GM12878 (cell line): ENCODE results near the gene PAQR8. TPM values are rescaled to one million over a fixed set of nuclear protein-coding genes. Genes with fewer than 3 reads are reported as not detected.

Experiments used
- ATAC-seq: fragments of 200-7000 bp; cut with Tn5 transposase; 3 replicates; pipeline ENCODE4 v1.9.1; 2020; ENCODE audit warnings: mild to moderate bottlenecking, moderate library complexity
- BruUV-seq: library from RNA; stranded (reverse); fragments of 400-500 nt; replicated peaks from 2 replicates; lab custom pipeline; 2021; lab: Mats Ljungman, UMichigan
- CTCF ChIA-PET: fragments of 300-600 bp; sonication (Branson Sonifier 250); formaldehyde crosslinking; extraction: SDS; loops from one replicate; lab custom pipeline; 2021; ENCODE audit warnings: inconsistent platforms; lab: Yijun Ruan, JAX
- POLR2A ChIA-PET: fragments of 350-600 bp; formaldehyde crosslinking; extraction: SDS; loops from one replicate; lab custom pipeline; 2021; ENCODE audit warnings: inconsistent platforms; lab: Charles Lee
- RAD21 ChIA-PET: fragments of 300-600 bp; sonication (Branson Sonifier 250); formaldehyde crosslinking; loops from one replicate; lab custom pipeline; 2023; ENCODE audit warnings: antibody characterized with exemption; ENCODE audit not compliant: unreplicated experiment; lab: Charles Lee
- SMC1A ChIA-PET: fragments of 300-600 bp; sonication (Branson Sonifier 250); formaldehyde crosslinking; loops from one replicate; lab custom pipeline; 2023; ENCODE audit not compliant: unreplicated experiment, uncharacterized antibody; lab: Charles Lee
- DNase-seq: peaks from one replicate; pipeline ENCODE4 v3.0.0-alpha.2; 2011; ENCODE audit warnings: low read depth, low spot score
- FAIRE-seq: peaks from 3 replicates; lab custom pipeline; 2011; peaks lifted over from hg19 to GRCh38; lab: Jason Lieb, UNC
- H2AFZ ChIP-seq: 2 replicates; pipeline ENCODE4 v1.6.0; 2011; ENCODE audit warnings: low read depth, low read length, control low read depth; ENCODE audit not compliant: control insufficient read depth
- H3K27ac ChIP-seq: 2 replicates; pipeline ENCODE4 v1.5.1; 2011; ENCODE audit warnings: control low read depth; ENCODE audit not compliant: control insufficient read depth, insufficient read depth
- H3K27me3 ChIP-seq, 2 experiments: replicated peaks in 1 of 2; 2 replicates each; pipeline versions ENCODE4 v1.6.0 to v1.6.1; 2011; ENCODE audit warnings: low read length in 1 of 2; ENCODE audit not compliant: control insufficient read depth in 2 of 2, insufficient read depth in 2 of 2
- H3K36me3 ChIP-seq, 2 experiments: 2 replicates each; pipeline ENCODE4 v1.5.1; 2011; ENCODE audit warnings: low read length in 1 of 2; ENCODE audit not compliant: control insufficient read depth in 2 of 2, insufficient read depth in 2 of 2
- H3K4me1 ChIP-seq: 2 replicates; pipeline ENCODE4 v1.6.1; 2011; ENCODE audit warnings: mild to moderate bottlenecking, low read length, moderate library complexity, mixed read lengths; ENCODE audit not compliant: control insufficient read depth, insufficient read depth
- H3K4me2 ChIP-seq: 2 replicates; pipeline ENCODE4 v1.6.0; 2011; ENCODE audit warnings: control low read depth; ENCODE audit not compliant: control insufficient read depth, insufficient read depth
- H3K4me3 ChIP-seq: fragments of 200-600 bp; sonication (generic); 2 replicates; pipeline ENCODE4 v1.5.1; 2016
- H3K79me2 ChIP-seq: 2 replicates; pipeline ENCODE4 v1.6.0; 2011; ENCODE audit warnings: low read length; ENCODE audit not compliant: control insufficient read depth, insufficient read depth
- H3K9ac ChIP-seq: 2 replicates; pipeline ENCODE4 v1.8.0; 2011; ENCODE audit warnings: low read length, control low read depth, mixed read lengths; ENCODE audit not compliant: control insufficient read depth, insufficient read depth
- H3K9me3 ChIP-seq: replicated peaks from 3 replicates; pipeline ENCODE4 v1.5.1; 2011; ENCODE audit warnings: mild to moderate bottlenecking, low read length; ENCODE audit not compliant: control insufficient read depth, insufficient read depth
- H4K20me1 ChIP-seq: 2 replicates; pipeline ENCODE4 v1.6.0; 2011; ENCODE audit not compliant: control insufficient read depth, insufficient read depth
- DPF2 ChIP-seq: fragments of 450-650 bp; IDR thresholded peaks from 2 replicates; pipeline ENCODE4 v1.6.1; 2017; ENCODE audit warnings: mild to moderate bottlenecking
- EED ChIP-seq: sonication (generic); IDR thresholded peaks from 2 replicates; pipeline ENCODE4 v1.6.1; 2016; ENCODE audit warnings: antibody characterized with exemption, low read depth
- EGR1 ChIP-seq, 2 experiments: IDR thresholded peaks; 1 replicate in 1 of 2; 2 replicates in 1 of 2; pipeline ENCODE4 v1.6.1; 2011 to 2012; ENCODE audit warnings: low read depth in 2 of 2, low read length in 2 of 2, borderline replicate concordance in 1 of 2, mild to moderate bottlenecking in 1 of 2, moderate library complexity in 1 of 2
- IKZF2 ChIP-seq, 2 experiments: fragments of 450-650 bp; IDR thresholded peaks; 2 replicates each; pipeline ENCODE4 v1.6.1; 2017; ENCODE audit warnings: mild to moderate bottlenecking in 2 of 2, moderate library complexity in 2 of 2
- NFYA ChIP-seq: IDR thresholded peaks from 2 replicates; pipeline ENCODE4 v1.6.1; 2011; ENCODE audit warnings: low read depth, mild to moderate bottlenecking, low read length, improper control_type of control experiment, borderline replicate concordance
- RCOR1 ChIP-seq: conservative IDR thresholded peaks from 2 replicates; pipeline ENCODE4 v1.6.1; 2012; ENCODE audit warnings: low read depth, low read length, improper control_type of control experiment
- RUNX3 ChIP-seq: IDR thresholded peaks from 2 replicates; pipeline ENCODE4 v1.6.1; 2012; ENCODE audit warnings: low read length, inconsistent platforms
- SIN3A ChIP-seq: IDR thresholded peaks from 2 replicates; pipeline ENCODE4 v1.6.1; 2012; ENCODE audit warnings: low read depth, low read length, improper control_type of control experiment
- YBX1 ChIP-seq: fragments of 450-650 bp; IDR thresholded peaks from 2 replicates; pipeline ENCODE4 v1.6.1; 2016; ENCODE audit warnings: antibody characterized with exemption
- YY1 ChIP-seq: IDR thresholded peaks from 2 replicates; pipeline ENCODE4 v1.6.1; 2011; ENCODE audit warnings: low read depth, mild to moderate bottlenecking, low read length
- ZNF274 ChIP-seq: IDR thresholded peaks from one replicate; pipeline ENCODE4 v1.8.0; 2011; ENCODE audit not compliant: insufficient read length, insufficient read depth
- ZNF622 ChIP-seq: fragments of 450-650 bp; IDR thresholded peaks from 2 replicates; pipeline ENCODE4 v1.6.1; 2017; ENCODE audit warnings: mild to moderate bottlenecking, inconsistent platforms
- ZSCAN29 ChIP-seq: fragments of 450-650 bp; IDR thresholded peaks from 2 replicates; pipeline ENCODE4 v1.6.1; 2017; ENCODE audit warnings: mild to moderate bottlenecking, moderate library complexity
- WGBS: methylation state at CpG from one replicate; pipeline ENCODE4 v1.1.6; 2016; ENCODE audit warnings: low lambda C conversion rate; ENCODE audit not compliant: insufficient replicate concordance, insufficient coverage; ENCODE audit errors: missing lambda C conversion rate; 5-methylcytosine and 5-hydroxymethylcytosine counted together
- in situ Hi-C: fragments of 300-500 bp; cut with MboI; formaldehyde crosslinking; loops from 9 replicates; pipeline ENCODE4 v1.14.3; 2018; ENCODE audit warnings: mixed read lengths
- intact Hi-C: fragments of 100-400 bp; cut with micrococcal nuclease; formaldehyde crosslinking; loops from one replicate; pipeline ENCODE4 v1.14.2; 2022; ENCODE audit not compliant: unreplicated experiment
- polyA plus RNA-seq, 11 experiments: library from polyadenylated mRNA; depleted of rRNA in 4 of 11; unstranded in 6 of 11; stranded (reverse) in 5 of 11; fragments of >200 nt; fragmentation: Nextera tagmentation in 4 of 11; fragmentation: Illumina TruSeq in 1 of 11; extraction: Ambion mirVana in 4 of 11; extraction: Trizol in 1 of 11; gene quantifications; 1 replicate in 1 of 11; 2 replicates in 10 of 11; pipeline versions ENCODE4 v1.2.1 to v1.2.3, GENCODE V29; 2011 to 2016; ENCODE audit warnings: inconsistent platforms in 2 of 11, missing spikeins in 2 of 11, low read depth in 1 of 11
- total RNA-seq, 4 experiments: library from RNA; depleted of rRNA in 3 of 4; stranded (reverse); fragments of >200 nt in 3 of 4; fragmentation: Illumina TruSeq in 1 of 4; extraction: Trizol in 1 of 4; gene quantifications; 2 replicates each; pipeline versions ENCODE4 v1.2.1 to v1.2.3, GENCODE V29; 2013 to 2021
- TF ChIP-seq, protein P1 (sequence below): IDR thresholded peaks from 2 replicates; pipeline ENCODE4 v1.6.1; 2012; ENCODE audit warnings: mild to moderate bottlenecking, low read depth, low read length
- TF ChIP-seq, protein P2 (sequence below): fragments of 450-650 bp; IDR thresholded peaks from 2 replicates; pipeline ENCODE4 v1.6.1; 2017; ENCODE audit warnings: mild to moderate bottlenecking, low read depth, inconsistent platforms; ENCODE audit not compliant: poor library complexity, severe bottlenecking
- TF ChIP-seq, protein P3 (sequence below): fragments of 450-650 bp; IDR thresholded peaks from 2 replicates; pipeline ENCODE4 v1.6.1; 2018; ENCODE audit warnings: mild to moderate bottlenecking, low read depth, moderate library complexity; ENCODE audit not compliant: partially characterized antibody

PAQR8 gene
- total and polyA plus RNA-seq, 10 of the 15 experiments (the other 5 are each of a cell fraction or from before 2014, with no cell fraction given) = 3.9 to 22.4 (median 14.6) TPM

DNA sequence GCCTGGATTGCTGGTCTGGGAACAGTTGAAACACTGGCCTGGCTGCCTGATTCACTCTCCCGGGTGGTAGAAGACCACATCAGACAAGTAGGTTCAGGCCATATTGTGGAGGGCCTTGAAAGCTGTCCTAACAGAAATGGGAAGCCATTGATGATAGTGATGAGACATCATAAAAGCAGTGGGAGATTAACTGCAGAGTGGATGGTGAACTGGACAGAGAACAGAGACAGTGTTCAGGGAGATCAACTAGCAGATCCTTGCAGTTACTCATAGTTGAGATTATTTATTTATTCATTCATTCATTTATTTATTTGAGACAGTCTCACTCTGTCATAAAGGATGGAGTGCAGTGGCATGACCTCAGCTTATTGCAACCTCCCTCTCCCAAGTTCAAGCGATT, 47.2 kb upstream of the PAQR8 start (continued):
- TF ChIP-seq EED = no peak
- TF ChIP-seq, protein P1, sequence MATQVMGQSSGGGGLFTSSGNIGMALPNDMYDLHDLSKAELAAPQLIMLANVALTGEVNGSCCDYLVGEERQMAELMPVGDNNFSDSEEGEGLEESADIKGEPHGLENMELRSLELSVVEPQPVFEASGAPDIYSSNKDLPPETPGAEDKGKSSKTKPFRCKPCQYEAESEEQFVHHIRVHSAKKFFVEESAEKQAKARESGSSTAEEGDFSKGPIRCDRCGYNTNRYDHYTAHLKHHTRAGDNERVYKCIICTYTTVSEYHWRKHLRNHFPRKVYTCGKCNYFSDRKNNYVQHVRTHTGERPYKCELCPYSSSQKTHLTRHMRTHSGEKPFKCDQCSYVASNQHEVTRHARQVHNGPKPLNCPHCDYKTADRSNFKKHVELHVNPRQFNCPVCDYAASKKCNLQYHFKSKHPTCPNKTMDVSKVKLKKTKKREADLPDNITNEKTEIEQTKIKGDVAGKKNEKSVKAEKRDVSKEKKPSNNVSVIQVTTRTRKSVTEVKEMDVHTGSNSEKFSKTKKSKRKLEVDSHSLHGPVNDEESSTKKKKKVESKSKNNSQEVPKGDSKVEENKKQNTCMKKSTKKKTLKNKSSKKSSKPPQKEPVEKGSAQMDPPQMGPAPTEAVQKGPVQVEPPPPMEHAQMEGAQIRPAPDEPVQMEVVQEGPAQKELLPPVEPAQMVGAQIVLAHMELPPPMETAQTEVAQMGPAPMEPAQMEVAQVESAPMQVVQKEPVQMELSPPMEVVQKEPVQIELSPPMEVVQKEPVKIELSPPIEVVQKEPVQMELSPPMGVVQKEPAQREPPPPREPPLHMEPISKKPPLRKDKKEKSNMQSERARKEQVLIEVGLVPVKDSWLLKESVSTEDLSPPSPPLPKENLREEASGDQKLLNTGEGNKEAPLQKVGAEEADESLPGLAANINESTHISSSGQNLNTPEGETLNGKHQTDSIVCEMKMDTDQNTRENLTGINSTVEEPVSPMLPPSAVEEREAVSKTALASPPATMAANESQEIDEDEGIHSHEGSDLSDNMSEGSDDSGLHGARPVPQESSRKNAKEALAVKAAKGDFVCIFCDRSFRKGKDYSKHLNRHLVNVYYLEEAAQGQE = no peak

DNA sequence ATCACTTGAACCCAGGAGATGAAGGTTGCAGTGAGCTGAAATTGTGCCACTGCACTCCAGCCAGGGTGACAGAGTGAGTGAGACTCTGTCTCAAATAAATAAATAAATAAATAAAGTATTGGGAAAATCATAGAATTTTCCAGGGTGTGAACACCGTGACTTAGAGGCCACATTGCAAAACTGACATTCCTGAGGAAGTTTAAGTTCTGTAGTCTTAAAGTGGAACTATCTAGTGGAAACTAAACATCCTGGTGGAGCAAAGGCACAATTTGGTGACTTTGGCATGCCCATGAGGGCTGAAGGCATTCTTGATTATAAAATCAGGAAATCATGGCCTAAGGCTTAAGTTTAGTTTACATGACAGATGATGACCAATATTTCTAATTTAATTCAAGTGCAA, 44.7 kb upstream of the PAQR8 start:
- no peak for DNase-seq
- RAD21 ChIA-PET = no interaction called here
- no peak overlapping the region for H3K27ac ChIP-seq
- no peaks in the 10 kb centered on the region for H3K9me3 ChIP-seq
- no TSS peak for BruUV-seq
- POLR2A ChIA-PET = interaction anchor here (1.0 to 1.8 kb wide), 3 partner anchors 19 to 73 kb away, joined by 3 to 5 read pairs (median 3); no protein-coding TSS in a partner anchor
- H3K4me3 ChIP-seq = no peak overlapping the region
- H2AFZ ChIP-seq = no peak overlapping the region
- H3K9ac ChIP-seq = no peak overlapping the region
- SMC1A ChIA-PET = interaction anchor here (0.6 to 2.1 kb wide), 3 partner anchors 9 to 70 kb away, joined by 3 to 7 read pairs (median 3); partner anchors contain the start of gene MCM3
- H3K27me3 ChIP-seq = no peaks in the 10 kb centered on the region
- 100% methylated on average over 1 of the region's 1 CpG for WGBS
- intact Hi-C loops (no loop called here), in situ Hi-C loops (no loop called here)
- no peak for FAIRE-seq
- H3K4me1 ChIP-seq = peaks cover 15% of the 10 kb centered on the region
- no peak overlapping the region for H3K4me2 ChIP-seq
- H3K36me3 ChIP-seq = no peaks in the 10 kb centered on the region
- CTCF ChIA-PET = interaction anchor here (1.5 to 1.7 kb wide), 2 partner anchors 10 to 11 kb away, joined by 3 to 7 read pairs; no protein-coding TSS in a partner anchor
- H4K20me1 ChIP-seq = no peaks in the 10 kb centered on the region
- no peak for ATAC-seq
- H3K79me2 ChIP-seq = no peaks in the 10 kb centered on the region
- TF ChIP-seq RUNX3 (no peak), YY1 (no peak), ZNF622 (no peak), RCOR1 (no peak), IKZF2 (IDR thresholded peaks at IDR 0.05) (no peak), YBX1 (no peak), SIN3A (no peak), ZNF274 (no peak), NFYA (no peak), ZSCAN29 (no peak), EGR1 (IDR thresholded peaks at IDR 0.05; ENCODE audit: borderline replicate concordance in 1 of 2, low read depth in 2 of 2, low read length in 2 of 2) (no peak), DPF2 (no peak)
- TF ChIP-seq, protein P2, sequence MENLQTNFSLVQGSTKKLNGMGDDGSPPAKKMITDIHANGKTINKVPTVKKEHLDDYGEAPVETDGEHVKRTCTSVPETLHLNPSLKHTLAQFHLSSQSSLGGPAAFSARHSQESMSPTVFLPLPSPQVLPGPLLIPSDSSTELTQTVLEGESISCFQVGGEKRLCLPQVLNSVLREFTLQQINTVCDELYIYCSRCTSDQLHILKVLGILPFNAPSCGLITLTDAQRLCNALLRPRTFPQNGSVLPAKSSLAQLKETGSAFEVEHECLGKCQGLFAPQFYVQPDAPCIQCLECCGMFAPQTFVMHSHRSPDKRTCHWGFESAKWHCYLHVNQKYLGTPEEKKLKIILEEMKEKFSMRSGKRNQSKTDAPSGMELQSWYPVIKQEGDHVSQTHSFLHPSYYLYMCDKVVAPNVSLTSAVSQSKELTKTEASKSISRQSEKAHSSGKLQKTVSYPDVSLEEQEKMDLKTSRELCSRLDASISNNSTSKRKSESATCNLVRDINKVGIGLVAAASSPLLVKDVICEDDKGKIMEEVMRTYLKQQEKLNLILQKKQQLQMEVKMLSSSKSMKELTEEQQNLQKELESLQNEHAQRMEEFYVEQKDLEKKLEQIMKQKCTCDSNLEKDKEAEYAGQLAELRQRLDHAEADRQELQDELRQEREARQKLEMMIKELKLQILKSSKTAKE = no peak
- TF ChIP-seq, protein P3, sequence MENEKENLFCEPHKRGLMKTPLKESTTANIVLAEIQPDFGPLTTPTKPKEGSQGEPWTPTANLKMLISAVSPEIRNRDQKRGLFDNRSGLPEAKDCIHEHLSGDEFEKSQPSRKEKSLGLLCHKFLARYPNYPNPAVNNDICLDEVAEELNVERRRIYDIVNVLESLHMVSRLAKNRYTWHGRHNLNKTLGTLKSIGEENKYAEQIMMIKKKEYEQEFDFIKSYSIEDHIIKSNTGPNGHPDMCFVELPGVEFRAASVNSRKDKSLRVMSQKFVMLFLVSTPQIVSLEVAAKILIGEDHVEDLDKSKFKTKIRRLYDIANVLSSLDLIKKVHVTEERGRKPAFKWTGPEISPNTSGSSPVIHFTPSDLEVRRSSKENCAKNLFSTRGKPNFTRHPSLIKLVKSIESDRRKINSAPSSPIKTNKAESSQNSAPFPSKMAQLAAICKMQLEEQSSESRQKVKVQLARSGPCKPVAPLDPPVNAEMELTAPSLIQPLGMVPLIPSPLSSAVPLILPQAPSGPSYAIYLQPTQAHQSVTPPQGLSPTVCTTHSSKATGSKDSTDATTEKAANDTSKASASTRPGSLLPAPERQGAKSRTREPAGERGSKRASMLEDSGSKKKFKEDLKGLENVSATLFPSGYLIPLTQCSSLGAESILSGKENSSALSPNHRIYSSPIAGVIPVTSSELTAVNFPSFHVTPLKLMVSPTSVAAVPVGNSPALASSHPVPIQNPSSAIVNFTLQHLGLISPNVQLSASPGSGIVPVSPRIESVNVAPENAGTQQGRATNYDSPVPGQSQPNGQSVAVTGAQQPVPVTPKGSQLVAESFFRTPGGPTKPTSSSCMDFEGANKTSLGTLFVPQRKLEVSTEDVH = no peak
